H9 (cell line): ENCODE results near the gene THSD4. TPM values are rescaled to one million over a fixed set of nuclear protein-coding genes. Genes with fewer than 3 reads are reported as not detected.

Source experiments
- DNase-seq: peaks from one replicate; pipeline ENCODE4 v3.0.0-alpha.2; 2017
- H2AFZ ChIP-seq: one replicate; pipeline ENCODE4 v1.6.1; 2013; ENCODE audit warnings: mild to moderate bottlenecking, low read length, control low read depth, moderate library complexity
- H2AK5ac ChIP-seq: 2 replicates; pipeline ENCODE4 v1.6.1; 2013; ENCODE audit warnings: low read length, control low read depth, mixed read lengths; ENCODE audit not compliant: insufficient read length
- H2BK120ac ChIP-seq: one replicate; pipeline ENCODE4 v1.6.1; 2013; ENCODE audit warnings: low read depth, mild to moderate bottlenecking, low read length, control low read depth, inconsistent platforms; ENCODE audit not compliant: poor library complexity, severe bottlenecking
- H2BK12ac ChIP-seq: 2 replicates; pipeline ENCODE4 v1.6.1; 2013; ENCODE audit warnings: low read length, control low read depth, mixed read lengths, low read depth; ENCODE audit not compliant: insufficient read length
- H2BK15ac ChIP-seq: 2 replicates; pipeline ENCODE4 v1.6.1; 2013; ENCODE audit warnings: low read depth, low read length, control low read depth
- H2BK20ac ChIP-seq: one replicate; pipeline ENCODE4 v1.6.1; 2013; ENCODE audit warnings: low read depth, mild to moderate bottlenecking, low read length, control low read depth, inconsistent platforms; ENCODE audit not compliant: poor library complexity, severe bottlenecking
- H2BK5ac ChIP-seq: 2 replicates; pipeline ENCODE4 v1.6.1; 2013; ENCODE audit warnings: low read length, control low read depth, mixed read lengths; ENCODE audit not compliant: insufficient read length
- H3K14ac ChIP-seq: 2 replicates; pipeline ENCODE4 v1.6.1; 2013; ENCODE audit warnings: low read length, control low read depth; ENCODE audit not compliant: insufficient read depth
- H3K18ac ChIP-seq: 2 replicates; pipeline ENCODE4 v1.6.1; 2013; ENCODE audit warnings: low read depth, mild to moderate bottlenecking, mixed read lengths, low read length, control low read depth; ENCODE audit not compliant: insufficient read length
- H3K23ac ChIP-seq: 2 replicates; pipeline ENCODE4 v1.6.1; 2013; ENCODE audit warnings: low read length, control low read depth, mixed read lengths, low read depth; ENCODE audit not compliant: insufficient read length
- H3K23me2 ChIP-seq: 2 replicates; pipeline ENCODE4 v1.6.1; 2013; ENCODE audit warnings: low read depth, mild to moderate bottlenecking, mixed read lengths, low read length, control low read depth; ENCODE audit not compliant: insufficient read length, poor library complexity, severe bottlenecking
- H3K27ac ChIP-seq: 2 replicates; pipeline ENCODE4 v1.5.1; 2013; ENCODE audit warnings: low read length, control low read depth, mixed read lengths, low read depth; ENCODE audit not compliant: insufficient read length
- H3K27me3 ChIP-seq: 2 replicates; pipeline ENCODE4 v1.6.1; 2013; ENCODE audit warnings: low read length, control low read depth, inconsistent platforms; ENCODE audit not compliant: insufficient read depth
- H3K4ac ChIP-seq: 2 replicates; pipeline ENCODE4 v1.6.1; 2013; ENCODE audit warnings: low read depth, mild to moderate bottlenecking, control low read depth, inconsistent platforms, low read length, moderate library complexity
- H3K4me1 ChIP-seq: 2 replicates; pipeline ENCODE4 v1.6.1; 2013; ENCODE audit warnings: low read length, control low read depth, inconsistent platforms; ENCODE audit not compliant: insufficient read depth
- H3K4me2 ChIP-seq: 2 replicates; pipeline ENCODE4 v1.6.1; 2013; ENCODE audit warnings: low read length, control low read depth, mixed read lengths; ENCODE audit not compliant: insufficient read length, insufficient read depth
- H3K56ac ChIP-seq: 2 replicates; pipeline ENCODE4 v1.6.1; 2013; ENCODE audit warnings: low read depth, mild to moderate bottlenecking, mixed read lengths, low read length, control low read depth; ENCODE audit not compliant: insufficient read length
- H3K79me1 ChIP-seq: 2 replicates; pipeline ENCODE4 v1.6.1; 2013; ENCODE audit warnings: low read depth, mild to moderate bottlenecking, moderate library complexity, low read length, control low read depth, inconsistent platforms; ENCODE audit not compliant: insufficient read depth, poor library complexity, severe bottlenecking
- H3K79me2 ChIP-seq: 2 replicates; pipeline ENCODE4 v1.6.1; 2013; ENCODE audit warnings: low read length, control low read depth, inconsistent platforms; ENCODE audit not compliant: insufficient read depth
- H3K9ac ChIP-seq: 2 replicates; pipeline ENCODE4 v1.6.1; 2013; ENCODE audit warnings: low read length, control low read depth, mixed read lengths; ENCODE audit not compliant: insufficient read length; ENCODE audit errors: extremely low read depth
- H3K9me3 ChIP-seq: one replicate; pipeline ENCODE4 v1.6.1; 2013; ENCODE audit warnings: low read depth, low read length, inconsistent platforms; ENCODE audit not compliant: control insufficient read depth
- H3T11ph ChIP-seq: one replicate; pipeline ENCODE4 v1.6.1; 2013; ENCODE audit warnings: mild to moderate bottlenecking, low read length, control low read depth, inconsistent platforms
- H4K20me1 ChIP-seq: one replicate; pipeline ENCODE4 v1.6.1; 2013; ENCODE audit not compliant: control insufficient read depth, insufficient read length, insufficient read depth
- H4K5ac ChIP-seq: 2 replicates; pipeline ENCODE4 v1.6.1; 2013; ENCODE audit warnings: low read depth, mild to moderate bottlenecking, mixed read lengths, low read length, control low read depth; ENCODE audit not compliant: insufficient read length
- H4K8ac ChIP-seq: replicated peaks from 2 replicates; pipeline ENCODE4 v1.6.1; 2013; ENCODE audit warnings: low read length, control low read depth, mixed read lengths, low read depth; ENCODE audit not compliant: insufficient read length
- H4K91ac ChIP-seq: 2 replicates; pipeline ENCODE4 v1.6.1; 2013; ENCODE audit warnings: low read depth, mild to moderate bottlenecking, moderate library complexity, mixed read lengths, low read length, control low read depth; ENCODE audit not compliant: insufficient read length
- H3K27ac Mint-ChIP-seq, 3 experiments: 2 replicates in 2 of 3; 3 replicates in 1 of 3; pipeline ENCODE4 v1.8.0; 2020 to 2021; ENCODE audit warnings: mixed read lengths in 3 of 3, mild to moderate bottlenecking in 1 of 3, moderate library complexity in 1 of 3
- H3K27me3 Mint-ChIP-seq: 2 replicates; pipeline ENCODE4 v1.8.0; 2021; ENCODE audit warnings: low read depth, mild to moderate bottlenecking, moderate library complexity, mixed read lengths
- H3K36me3 Mint-ChIP-seq, 3 experiments: 2 replicates in 2 of 3; 3 replicates in 1 of 3; pipeline ENCODE4 v1.8.0; 2020 to 2021; ENCODE audit warnings: low read depth in 3 of 3, mixed read lengths in 3 of 3; ENCODE audit not compliant: insufficient read depth in 1 of 3
- H3K4me1 Mint-ChIP-seq, 2 experiments: 2 replicates each; pipeline ENCODE4 v1.8.0; 2020; ENCODE audit warnings: mixed read lengths in 2 of 2
- H3K4me3 Mint-ChIP-seq, 2 experiments: 2 replicates in 1 of 2; 3 replicates in 1 of 2; pipeline ENCODE4 v1.8.0; 2020 to 2021; ENCODE audit warnings: mild to moderate bottlenecking in 2 of 2, mixed read lengths in 2 of 2, moderate library complexity in 1 of 2
- H3K9me3 Mint-ChIP-seq, 2 experiments: 2 replicates in 1 of 2; 3 replicates in 1 of 2; pipeline ENCODE4 v1.8.0; 2020; ENCODE audit warnings: mild to moderate bottlenecking in 2 of 2, mixed read lengths in 2 of 2, moderate library complexity in 1 of 2
- WGBS: extraction: QIAGEN DNeasy Blood & Tissue Kit; methylation state at CpG from one replicate; pipeline ENCODE4 v1.1.7; 2013; ENCODE audit warnings: missing lambda C conversion rate, low lambda C conversion rate, mixed read lengths; ENCODE audit not compliant: insufficient read length; ENCODE audit errors: extremely low coverage; 5-methylcytosine and 5-hydroxymethylcytosine counted together
- total RNA-seq: library from RNA; stranded (reverse); gene quantifications from 2 replicates; pipeline ENCODE4 v1.2.1, GENCODE V29; 2021
- TF ChIP-seq, protein P1 (sequence below): fragments of 200-600 bp; sonication (generic); conservative IDR thresholded peaks from 3 replicates; pipeline ENCODE4 v1.8.0; 2021; ENCODE audit warnings: antibody characterized with exemption, mild to moderate bottlenecking

The THSD4 gene
- total RNA-seq, 1 experiment from 2014 or later: 5.5 TPM

- no peak overlapping the region for H2BK120ac ChIP-seq
- no peak overlapping the region for H3K9ac ChIP-seq
- no peak for DNase-seq
- Mint-ChIP-seq H3K9me3 (no peaks in the 10 kb centered on the region), H3K27ac (no peak overlapping the region), H3K4me3 (no peak overlapping the region), H3K4me1 (peaks cover 9 to 16% of the 10 kb centered on the region in 2 experiments), H3K27me3 (peaks cover 3% of the 10 kb centered on the region), H3K36me3 (no peaks in the 10 kb centered on the region)
- H4K8ac ChIP-seq: no peak overlapping the region
- no peaks in the 10 kb centered on the region for H3K9me3 ChIP-seq
- H3T11ph ChIP-seq: no peak overlapping the region
- no peak overlapping the region for H3K56ac ChIP-seq
- no peak overlapping the region for H3K4me2 ChIP-seq
- H3K23ac ChIP-seq: no peak overlapping the region
- no peak overlapping the region for H4K91ac ChIP-seq
- TF ChIP-seq, protein P1, sequence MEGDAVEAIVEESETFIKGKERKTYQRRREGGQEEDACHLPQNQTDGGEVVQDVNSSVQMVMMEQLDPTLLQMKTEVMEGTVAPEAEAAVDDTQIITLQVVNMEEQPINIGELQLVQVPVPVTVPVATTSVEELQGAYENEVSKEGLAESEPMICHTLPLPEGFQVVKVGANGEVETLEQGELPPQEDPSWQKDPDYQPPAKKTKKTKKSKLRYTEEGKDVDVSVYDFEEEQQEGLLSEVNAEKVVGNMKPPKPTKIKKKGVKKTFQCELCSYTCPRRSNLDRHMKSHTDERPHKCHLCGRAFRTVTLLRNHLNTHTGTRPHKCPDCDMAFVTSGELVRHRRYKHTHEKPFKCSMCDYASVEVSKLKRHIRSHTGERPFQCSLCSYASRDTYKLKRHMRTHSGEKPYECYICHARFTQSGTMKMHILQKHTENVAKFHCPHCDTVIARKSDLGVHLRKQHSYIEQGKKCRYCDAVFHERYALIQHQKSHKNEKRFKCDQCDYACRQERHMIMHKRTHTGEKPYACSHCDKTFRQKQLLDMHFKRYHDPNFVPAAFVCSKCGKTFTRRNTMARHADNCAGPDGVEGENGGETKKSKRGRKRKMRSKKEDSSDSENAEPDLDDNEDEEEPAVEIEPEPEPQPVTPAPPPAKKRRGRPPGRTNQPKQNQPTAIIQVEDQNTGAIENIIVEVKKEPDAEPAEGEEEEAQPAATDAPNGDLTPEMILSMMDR: no peak
- no peaks in the 10 kb centered on the region for H3K4me1 ChIP-seq
- no peaks in the 10 kb centered on the region for H4K20me1 ChIP-seq
- no peak overlapping the region for H3K14ac ChIP-seq
- no peak overlapping the region for H3K27ac ChIP-seq
- no peak overlapping the region for H2BK20ac ChIP-seq
- no peaks in the 10 kb centered on the region for H3K23me2 ChIP-seq
- no peaks in the 10 kb centered on the region for H3K79me2 ChIP-seq
- no peaks in the 10 kb centered on the region for H3K27me3 ChIP-seq
- no peak overlapping the region for H4K5ac ChIP-seq
- WGBS: no CpG with 5 or more reads among the region's 1 CpG
- H3K79me1 ChIP-seq: no peaks in the 10 kb centered on the region
- H3K4ac ChIP-seq: no peak overlapping the region
- no peak overlapping the region for H3K18ac ChIP-seq
- no peak overlapping the region for H2AK5ac ChIP-seq
- no peak overlapping the region for H2BK15ac ChIP-seq
- H2AFZ ChIP-seq: no peak overlapping the region
- no peak overlapping the region for H2BK12ac ChIP-seq
- no peak overlapping the region for H2BK5ac ChIP-seq
These were observed 456.4 kb downstream of the THSD4 start for GRCh38 chr15:71571641-71572040.
